ENCODE measurements around the gene BOK. TPM values are rescaled to one million over a fixed set of nuclear protein-coding genes. Genes with fewer than 3 reads are reported as not detected.

Gene BOK
- total RNA-seq, 1 donor from 2014 or later = 46.8 TPM

GRCh38 chr2:241619597-241620418, 61.3 kb downstream of the BOK start:
- peaks cover 13% of the 10 kb centered on the region for H3K4me1 Mint-ChIP-seq (ENCODE audit: low read depth)
- peaks cover 7% of the 10 kb centered on the region for H3K9me3 Mint-ChIP-seq (ENCODE audit: low read depth)

GRCh38 chr2:241620419-241620769, 61.8 kb downstream of the BOK start:
- Mint-ChIP-seq H3K27me3 (ENCODE audit: low read depth) (no peaks in the 10 kb centered on the region), H3K27ac (ENCODE audit: unreplicated experiment) (peak overlapping the region; percentile 46), H3K4me1 (ENCODE audit: low read depth) (peaks cover 11% of the 10 kb centered on the region), H3K4me3 (ENCODE audit: unreplicated experiment) (no peak overlapping the region), H3K36me3 (ENCODE audit: low read depth) (peaks cover 14% of the 10 kb centered on the region), H3K9me3 (ENCODE audit: low read depth) (peaks cover 7% of the 10 kb centered on the region)
- no peak for DNase-seq (ENCODE audit: low spot score)
- no peak for TF ChIP-seq CTCF (IDR thresholded peaks at IDR 0.05)

More at GRCh38 chr2:241619597-241620418, 61.3 kb downstream of the BOK start:
- no peaks in the 10 kb centered on the region for H3K27me3 Mint-ChIP-seq (ENCODE audit: low read depth)
- TF ChIP-seq CTCF (IDR thresholded peaks at IDR 0.05) = no peak
- no peak overlapping the region for H3K4me3 Mint-ChIP-seq (ENCODE audit: unreplicated experiment)
- DNase-seq (ENCODE audit: low spot score) = no peak
- peaks cover 14% of the 10 kb centered on the region for H3K36me3 Mint-ChIP-seq (ENCODE audit: low read depth)
- H3K27ac Mint-ChIP-seq (ENCODE audit: unreplicated experiment) = no peak overlapping the region

Other genes starting within 250 kb of the BOK start
- gene HDLBP, start 243.1 kb upstream of the BOK start, total RNA-seq = 979 to 1,131 TPM (median 989 TPM) in 3 replicates
- gene SEPTIN2, start 242.8 kb upstream of the BOK start, total RNA-seq = 447 to 542 TPM (median 465 TPM) in 3 replicates
- 54.0 to 57.1 TPM (median 56.0 TPM) in 3 replicates for gene FARP2, start 202.5 kb upstream of the BOK start, total RNA-seq
- 158 to 174 TPM (median 169 TPM) in 3 replicates for gene STK25, start 50.2 kb upstream of the BOK start, total RNA-seq
- 40.9 to 42.4 TPM (median 41.4 TPM) in 3 replicates for gene THAP4, start 78.4 kb downstream of the BOK start, total RNA-seq
- gene ATG4B, start 78.9 kb downstream of the BOK start, total RNA-seq = 53.1 to 64.0 TPM (median 57.2 TPM) in 3 replicates
- gene DTYMK, start 128.1 kb downstream of the BOK start, total RNA-seq = 22.7 to 32.7 TPM (median 23.1 TPM) in 3 replicates
- gene ING5, start 143.3 kb downstream of the BOK start, total RNA-seq = 13.8 to 25.2 TPM (median 16.3 TPM) in 3 replicates
- 14.5 to 26.3 TPM (median 16.6 TPM) in 3 replicates for gene D2HGDH, start 175.9 kb downstream of the BOK start, total RNA-seq
- 0.52 to 1.3 TPM in 2 of 3 replicates, not detected in the other for gene GAL3ST2, start 218.1 kb downstream of the BOK start, total RNA-seq